HTERT RPE-1 (cell line): ENCODE results near the gene KLHL29.

Experiments used
- in situ Hi-C: fragments of 300-500 bp; cut with MboI; formaldehyde crosslinking; loops from 4 replicates; pipeline ENCODE4 v1.14.3; 2020; ENCODE audit warnings: low sequenced_read_pairs

Gene KLHL29

DNA sequence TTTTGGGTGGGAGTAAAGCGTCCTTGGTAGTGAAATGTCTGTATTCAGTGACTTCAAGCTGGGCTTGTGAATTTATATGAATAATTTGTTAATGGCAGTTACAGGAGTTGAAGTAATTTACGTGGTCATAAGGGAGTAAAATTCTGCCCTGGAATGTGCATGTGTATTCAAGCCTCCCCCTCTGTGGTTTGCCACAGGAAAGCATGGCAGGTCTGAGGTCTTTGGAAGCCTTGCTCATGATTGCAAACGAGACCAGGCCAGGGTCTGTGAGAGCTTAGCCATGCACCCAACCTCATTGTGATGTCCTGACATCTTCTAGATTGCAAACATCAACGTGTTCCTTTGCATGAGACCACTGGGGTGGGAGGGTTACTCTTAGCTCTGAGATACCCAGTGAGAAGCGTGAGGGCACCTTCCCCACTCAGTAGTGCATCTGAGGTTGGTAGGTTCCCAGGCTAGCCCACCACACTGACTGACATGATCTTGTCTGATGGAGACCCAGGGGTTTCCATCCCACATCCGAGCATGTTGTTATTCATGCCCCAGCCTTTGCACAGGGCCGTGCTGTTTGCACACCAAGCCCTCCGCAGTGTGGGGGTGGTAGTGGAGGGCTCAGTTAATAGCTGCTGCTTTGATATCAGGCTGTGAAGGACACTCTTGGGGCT, 216.5 kb downstream of the KLHL29 start:
- in situ Hi-C loops = no loop called here

DNA sequence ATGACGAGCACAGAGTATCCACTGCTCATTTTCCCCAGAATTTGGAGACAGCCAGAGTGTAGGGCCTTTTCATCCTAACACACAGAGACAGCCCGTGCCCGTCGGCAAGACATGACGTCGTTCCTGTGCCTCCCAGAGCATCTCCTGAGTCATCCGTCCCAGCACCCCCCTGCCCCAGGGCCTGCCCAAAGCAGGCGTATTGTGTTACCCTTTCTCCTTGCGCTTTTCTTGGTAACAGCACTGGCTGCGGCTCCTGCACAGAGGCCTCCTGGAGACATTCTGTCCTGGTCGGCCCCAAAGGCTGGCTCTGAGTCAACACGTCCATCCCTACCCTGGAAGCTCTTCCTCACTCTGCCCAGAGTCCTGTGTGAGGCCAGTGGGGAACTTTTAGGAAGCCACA, 217.1 kb downstream of the KLHL29 start:
- in situ Hi-C loops = no loop called here

- in situ Hi-C loops = no loop called here
Measured at GRCh38 chr2:23603156-23603555, 218.2 kb downstream of the KLHL29 start.

- in situ Hi-C loops = no loop called here
Measured at GRCh38 chr2:23603581-23603980, 218.6 kb downstream of the KLHL29 start.

- in situ Hi-C loops = no loop called here
Measured at GRCh38 chr2:23604731-23605130, 219.8 kb downstream of the KLHL29 start.

DNA sequence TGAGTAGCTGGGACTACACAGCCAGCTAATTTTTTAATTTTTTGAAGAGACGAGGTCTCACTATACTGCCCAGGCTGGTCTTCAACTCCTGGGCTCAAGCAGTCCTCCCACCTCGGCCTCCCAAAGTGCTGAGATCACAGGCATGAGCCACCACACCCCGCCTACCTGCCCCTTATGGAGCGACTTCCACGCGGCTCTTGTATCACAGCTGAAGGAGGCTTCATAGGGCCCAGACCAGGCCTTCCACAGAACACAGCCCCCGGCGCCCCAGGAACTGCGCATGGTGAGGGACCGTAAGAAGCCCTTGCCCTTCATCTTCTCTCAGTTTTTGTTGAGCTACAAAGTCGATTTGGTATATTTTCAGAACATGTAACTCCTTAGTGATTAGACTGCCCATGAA, 220.3 kb downstream of the KLHL29 start:
- in situ Hi-C loops = no loop called here

GRCh38 chr2:23606196-23606595, 221.2 kb downstream of the KLHL29 start:
- in situ Hi-C loops = no loop called here

GRCh38 chr2:23606968-23607367, 222.0 kb downstream of the KLHL29 start:
- in situ Hi-C loops = no loop called here

- in situ Hi-C loops = no loop called here
Measured at GRCh38 chr2:23607925-23608324, 222.9 kb downstream of the KLHL29 start.

DNA sequence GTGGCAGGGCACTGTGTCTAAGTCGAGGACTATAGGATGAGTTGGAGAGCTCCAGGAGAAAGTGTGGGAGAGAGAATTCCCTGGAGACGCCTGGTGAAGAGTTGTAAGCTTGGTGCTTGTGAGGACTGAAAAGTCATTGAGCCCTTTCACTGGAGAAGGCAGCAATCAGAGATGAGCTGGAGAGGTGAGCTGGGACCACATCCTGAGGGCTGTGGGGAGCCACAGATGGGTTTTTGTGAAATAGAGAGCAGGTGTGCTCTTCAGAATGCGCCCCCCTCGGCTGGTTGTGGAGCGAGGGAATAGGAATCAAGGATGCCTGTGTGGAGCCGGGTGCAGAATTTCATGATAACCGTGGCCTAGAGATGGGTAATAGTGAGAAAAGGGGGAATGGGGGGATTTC, 224.3 kb downstream of the KLHL29 start:
- in situ Hi-C loops = no loop called here

GRCh38 chr2:23611839-23612238, 226.9 kb downstream of the KLHL29 start:
- in situ Hi-C loops = no loop called here

DNA sequence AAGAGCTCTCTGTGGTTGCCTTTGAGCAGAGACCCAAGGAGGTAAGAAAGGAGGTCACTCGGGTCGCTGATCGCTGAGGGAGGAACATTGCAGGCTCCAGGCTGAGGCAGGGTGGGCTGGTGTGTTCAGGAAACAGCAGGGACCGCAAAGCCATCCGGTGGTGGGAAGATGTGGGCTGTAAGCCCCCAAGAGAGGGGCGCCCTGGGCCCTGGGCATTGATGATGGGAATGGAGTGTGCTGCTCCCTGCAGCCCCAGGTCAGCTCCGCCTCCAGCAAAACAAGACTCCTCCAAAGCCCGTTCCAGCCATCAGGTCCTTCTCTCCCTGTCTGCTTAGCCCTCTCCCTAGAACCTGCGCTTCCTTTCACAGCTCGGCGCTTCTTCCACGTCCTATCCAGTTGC, 229.7 kb downstream of the KLHL29 start:
- in situ Hi-C loops = no loop called here

GRCh38 chr2:23615216-23616020, 230.4 kb downstream of the KLHL29 start:
- in situ Hi-C loops = no loop called here

DNA sequence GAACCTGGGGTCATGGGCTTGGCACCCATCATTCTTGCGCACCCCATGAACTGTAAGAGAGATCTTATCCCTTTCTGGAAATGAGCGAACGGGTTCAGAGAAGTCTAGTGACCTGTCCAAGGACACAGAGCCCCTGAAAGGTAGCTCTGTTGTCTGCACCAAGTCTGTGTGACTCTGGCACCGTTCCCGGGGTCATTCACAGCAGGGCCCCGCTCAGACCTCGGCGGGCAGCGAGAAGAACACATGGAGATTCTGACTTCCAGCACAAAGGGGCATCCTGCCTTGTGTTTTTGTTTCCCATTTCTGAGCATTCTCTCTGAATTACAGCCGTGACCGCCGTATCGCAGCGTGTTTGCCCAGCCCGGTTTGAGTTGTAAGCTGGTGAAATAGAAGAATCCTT, 231.7 kb downstream of the KLHL29 start:
- in situ Hi-C loops = no loop called here

DNA sequence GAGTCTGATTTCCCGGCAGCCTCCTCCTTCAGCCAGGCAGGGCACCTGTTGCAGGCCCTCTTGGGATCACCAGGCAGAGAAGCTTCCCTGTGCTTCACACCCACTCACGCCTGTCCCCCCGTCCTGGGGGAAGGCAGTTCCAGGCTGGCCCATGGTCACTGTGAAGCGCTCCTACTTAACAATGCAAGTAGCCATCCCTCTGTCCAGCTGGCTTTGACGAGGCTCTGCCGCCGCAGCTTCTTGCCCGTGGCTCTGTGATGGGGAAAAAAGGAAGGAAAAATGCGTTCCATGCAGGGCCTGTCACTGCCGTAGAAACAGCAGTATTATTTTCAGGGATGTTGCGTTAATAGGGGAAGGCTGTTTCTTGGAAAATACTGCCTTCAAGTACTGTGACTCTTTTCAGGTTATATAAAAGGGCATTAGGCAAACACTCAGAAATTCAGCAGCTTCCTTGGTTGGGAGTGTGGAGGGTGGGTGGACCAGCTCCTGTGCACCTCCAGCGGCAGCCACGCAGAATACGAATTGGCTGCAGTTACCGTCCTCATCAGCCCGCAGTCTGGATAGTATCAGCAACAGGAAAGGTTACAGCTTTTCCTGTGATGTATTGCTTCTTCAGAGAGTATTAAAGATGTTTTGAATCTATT, 232.3 kb downstream of the KLHL29 start:
- in situ Hi-C loops = no loop called here

GRCh38 chr2:23617811-23618215, 232.8 kb downstream of the KLHL29 start:
- in situ Hi-C loops = no loop called here

DNA sequence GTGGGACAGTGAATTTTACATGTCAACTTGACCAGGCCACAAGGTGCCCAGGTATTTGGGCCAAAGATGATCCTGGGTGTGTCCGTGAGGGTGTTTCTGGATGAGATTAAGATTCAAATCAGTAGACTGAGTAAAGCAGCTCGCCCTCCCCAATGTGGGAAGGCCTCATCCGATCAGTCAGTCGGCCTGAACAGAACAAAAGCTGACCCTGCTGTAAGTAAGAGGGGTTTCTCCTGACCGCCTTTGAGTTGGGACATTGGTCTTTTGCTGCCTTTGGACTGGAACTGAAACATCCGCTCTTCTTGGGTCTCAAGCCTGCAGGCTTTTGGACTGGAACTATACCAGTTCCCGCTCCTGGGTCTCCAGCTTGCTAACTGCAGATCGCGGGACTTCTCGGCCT, 233.3 kb downstream of the KLHL29 start:
- in situ Hi-C loops = no loop called here

DNA sequence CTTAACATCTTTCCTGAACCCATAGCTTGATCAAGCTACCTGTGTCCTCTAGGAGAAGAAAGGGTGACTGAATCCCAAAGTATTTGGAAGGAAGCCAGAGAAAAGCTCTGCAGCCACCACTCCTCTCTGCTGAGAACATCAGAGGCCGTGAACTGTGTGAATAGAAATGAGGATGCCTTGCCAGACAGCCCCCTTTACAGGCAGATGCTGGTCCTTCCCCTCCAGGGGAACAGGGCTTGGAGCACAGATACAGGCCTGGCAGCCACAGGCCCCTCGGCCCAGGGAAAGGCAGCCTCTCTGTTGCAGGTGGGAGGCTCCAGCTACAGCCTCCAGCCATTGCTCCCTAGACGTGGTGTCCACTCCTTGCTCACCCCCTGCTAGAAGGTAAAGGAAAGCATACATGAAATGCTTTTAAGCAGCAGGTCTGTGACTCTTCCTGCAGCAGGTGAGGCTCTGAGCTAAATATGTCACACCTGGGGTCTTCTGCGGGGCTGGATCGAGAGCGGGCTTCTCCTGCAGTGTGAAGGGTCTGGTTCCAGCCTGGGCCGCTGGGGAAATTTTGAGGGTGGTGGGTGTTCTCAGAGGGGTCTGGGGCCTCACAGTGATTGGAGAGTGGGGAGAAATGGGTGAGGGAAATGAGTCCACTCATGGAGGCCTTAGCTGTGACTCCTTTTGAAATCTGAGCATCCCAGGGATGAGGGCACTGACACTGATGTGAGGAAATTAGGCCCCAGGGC, 234.0 kb downstream of the KLHL29 start:
- in situ Hi-C loops = no loop called here

DNA sequence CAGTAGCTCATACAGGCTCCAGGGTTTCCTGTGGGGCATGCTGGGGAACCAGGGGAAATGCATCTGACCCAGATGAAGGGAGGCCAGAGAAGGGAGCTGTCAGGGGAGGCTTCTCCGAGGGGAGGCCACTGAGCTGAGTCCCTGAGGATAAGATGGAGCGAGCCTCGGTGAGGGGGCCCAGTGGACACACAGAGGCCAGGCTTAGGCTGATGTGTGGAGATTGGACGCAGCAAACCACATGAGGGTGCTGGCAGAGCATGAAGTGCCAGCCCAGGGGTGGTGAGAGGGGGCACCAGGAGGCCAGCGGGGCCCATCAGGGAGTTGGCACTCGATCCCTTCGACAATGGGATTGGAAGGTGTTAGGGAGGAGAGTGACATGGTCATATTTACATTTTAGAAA, 235.0 kb downstream of the KLHL29 start:
- in situ Hi-C loops = no loop called here

DNA sequence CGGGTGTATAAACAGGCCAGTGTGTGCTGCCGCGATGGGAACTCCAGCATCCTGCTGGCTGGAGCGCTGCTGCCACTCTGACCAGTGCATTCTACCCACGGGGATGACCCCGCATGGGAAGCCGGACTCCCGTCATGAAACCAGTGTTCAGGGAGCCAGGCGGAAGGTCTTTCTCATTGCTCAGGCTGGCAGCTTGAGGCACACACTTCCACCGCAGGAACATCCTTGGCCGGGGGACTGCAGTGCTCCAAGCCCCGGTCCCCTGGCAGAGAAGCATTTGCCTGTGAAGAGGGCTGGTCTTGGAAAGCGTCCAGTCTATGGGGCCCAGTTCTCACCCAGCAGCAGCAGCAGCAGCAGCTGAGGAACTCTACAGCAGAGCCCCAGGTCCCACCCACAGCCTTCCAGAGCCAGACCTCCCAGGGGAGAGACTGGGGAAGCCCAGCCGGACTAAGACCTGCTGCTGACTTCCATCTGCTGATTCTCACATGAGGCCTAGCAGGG, 235.9 kb downstream of the KLHL29 start:
- in situ Hi-C loops = no loop called here

DNA sequence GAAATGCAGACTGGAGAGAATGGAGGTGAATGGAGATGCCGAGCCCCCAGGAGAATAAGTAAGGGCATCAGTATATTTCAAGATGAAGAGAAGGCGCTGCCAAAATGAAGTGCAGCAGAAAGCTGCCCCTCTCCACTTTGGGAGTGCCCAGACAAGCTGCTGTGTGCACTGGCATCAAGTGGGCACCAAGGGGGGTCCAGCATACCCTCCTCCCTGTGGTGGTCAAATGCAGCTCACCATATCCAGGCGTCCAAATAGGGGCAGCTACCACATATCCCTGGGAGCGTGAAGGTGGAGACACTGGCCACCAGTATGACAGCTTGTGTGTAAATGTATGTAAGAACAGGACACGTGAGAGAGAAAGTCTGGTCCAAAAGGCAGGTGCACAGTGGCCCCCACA, 236.6 kb downstream of the KLHL29 start:
- in situ Hi-C loops = no loop called here
